PC-9 (cell line): ENCODE data around the gene FAM118A. TPM values are rescaled to one million over a fixed set of nuclear protein-coding genes. Genes with fewer than 3 reads are reported as not detected.
"Not testable (repeated sequence)": the region's sequence is repeated elsewhere in the genome, so short reads cannot be mapped to it uniquely, and the experiment has no call there.

Experiments used
- BruUV-seq: library from RNA; stranded (reverse); fragments of 400-500 nt; replicated peaks from 2 replicates; lab custom pipeline; 2021; lab: Mats Ljungman, UMichigan
- CTCF ChIA-PET: fragments of 300-600 bp; sonication (Branson Sonifier 250); formaldehyde crosslinking; loops from one replicate; lab custom pipeline; 2022; ENCODE audit warnings: antibody characterized with exemption; lab: Charles Lee
- POLR2A ChIA-PET: fragments of 300-600 bp; sonication (Branson Sonifier 250); formaldehyde crosslinking; loops from one replicate; lab custom pipeline; 2022; ENCODE audit warnings: antibody characterized with exemption; ENCODE audit not compliant: unreplicated experiment; lab: Charles Lee
- DNase-seq, 2 experiments: peaks; one replicate each; pipeline versions ENCODE4 v3.0.0 to v3.0.0-alpha.2; 2015 to 2022; ENCODE audit warnings: mixed read lengths in 1 of 2
- H2AFZ ChIP-seq: fragments of 200-600 bp; sonication (generic); 2 replicates; pipeline ENCODE4 v1.8.1; 2017; ENCODE audit warnings: antibody characterized with exemption
- H3F3A ChIP-seq: fragments of 200-600 bp; sonication (generic); 2 replicates; pipeline ENCODE4 v1.8.1; 2017; ENCODE audit warnings: antibody characterized with exemption, mild to moderate bottlenecking, low read depth; ENCODE audit not compliant: insufficient read depth
- H3K27ac ChIP-seq: fragments of 200-600 bp; sonication (generic); 2 replicates; pipeline ENCODE4 v1.6.1; 2016; ENCODE audit warnings: mixed run types
- H3K27me3 ChIP-seq: fragments of 200-600 bp; sonication (generic); 2 replicates; pipeline ENCODE4 v1.6.1; 2016; ENCODE audit warnings: low read depth, mixed run types; ENCODE audit not compliant: insufficient read depth
- H3K36me3 ChIP-seq: fragments of 200-600 bp; sonication (generic); 2 replicates; pipeline ENCODE4 v1.6.1; 2016; ENCODE audit warnings: low read depth, mixed run types
- H3K4me1 ChIP-seq: fragments of 200-600 bp; sonication (generic); replicated peaks from 2 replicates; pipeline ENCODE4 v1.6.1; 2016; ENCODE audit warnings: mixed run types; ENCODE audit not compliant: insufficient read depth
- H3K4me2 ChIP-seq: fragments of 200-600 bp; sonication (generic); 2 replicates; pipeline ENCODE4 v1.6.1; 2017; ENCODE audit warnings: mixed run types
- H3K4me3 ChIP-seq: fragments of 200-600 bp; sonication (generic); 2 replicates; pipeline ENCODE4 v1.6.1; 2016; ENCODE audit warnings: mixed run types
- H3K79me2 ChIP-seq: fragments of 200-600 bp; sonication (generic); 2 replicates; pipeline ENCODE4 v1.6.1; 2017; ENCODE audit warnings: low read depth, mixed run types
- H3K9me2 ChIP-seq: fragments of 200-600 bp; sonication (generic); 2 replicates; pipeline ENCODE4 v1.8.1; 2017; ENCODE audit warnings: mild to moderate bottlenecking; ENCODE audit not compliant: insufficient read depth
- H3K9me3 ChIP-seq: fragments of 200-600 bp; sonication (generic); 2 replicates; pipeline ENCODE4 v1.8.1; 2016; ENCODE audit warnings: low read depth; ENCODE audit not compliant: insufficient read depth
- H4K20me1 ChIP-seq: fragments of 200-600 bp; sonication (generic); 2 replicates; pipeline ENCODE4 v1.8.1; 2017; ENCODE audit not compliant: insufficient read depth
- EZH2 ChIP-seq: fragments of 200-600 bp; sonication (generic); IDR thresholded peaks from 2 replicates; pipeline ENCODE4 v1.8.0; 2017; ENCODE audit warnings: antibody characterized with exemption, low read depth
- intact Hi-C: fragments of 100-400 bp; cut with micrococcal nuclease; formaldehyde crosslinking; loops from one replicate; pipeline ENCODE4 v1.10.0; 2022; ENCODE audit not compliant: unreplicated experiment
- total RNA-seq: library from RNA; stranded (reverse); gene quantifications from 2 replicates; pipeline ENCODE4 v1.2.3, GENCODE V29; 2021
- TF ChIP-seq, protein P1 (sequence below): fragments of 200-600 bp; sonication (generic); conservative IDR thresholded peaks from 2 replicates; pipeline ENCODE4 v1.6.1; 2017; ENCODE audit warnings: mixed run types, antibody characterized with exemption, mild to moderate bottlenecking, moderate library complexity

The FAM118A gene
- total RNA-seq, 1 experiment from 2014 or later, result 24.4 TPM

- ChIA-PET POLR2A (interaction anchor here (0.7 kb wide), 1 partner anchor 1349 kb away, joined by 8 read pairs; no protein-coding TSS in a partner anchor), CTCF (no interaction called here)
- intact Hi-C loops, result no loop called here
- Histone ChIP-seq H3K27ac (no peak overlapping the region), H3K9me2 (no peaks in the 10 kb centered on the region), H3F3A (no peaks in the 10 kb centered on the region; the same call in 1 of the 2 replicates), H3K36me3 (no peaks in the 10 kb centered on the region), H3K4me1 (peaks cover 8% of the 10 kb centered on the region; the same call in 1 of the 2 replicates), H3K4me3 (no peak overlapping the region), H2AFZ (no peak overlapping the region), H3K9me3 (no peaks in the 10 kb centered on the region), H3K79me2 (no peaks in the 10 kb centered on the region), H3K27me3 (no peaks in the 10 kb centered on the region), H3K4me2 (no peak overlapping the region), H4K20me1 (no peaks in the 10 kb centered on the region)
- TF ChIP-seq, protein P1, sequence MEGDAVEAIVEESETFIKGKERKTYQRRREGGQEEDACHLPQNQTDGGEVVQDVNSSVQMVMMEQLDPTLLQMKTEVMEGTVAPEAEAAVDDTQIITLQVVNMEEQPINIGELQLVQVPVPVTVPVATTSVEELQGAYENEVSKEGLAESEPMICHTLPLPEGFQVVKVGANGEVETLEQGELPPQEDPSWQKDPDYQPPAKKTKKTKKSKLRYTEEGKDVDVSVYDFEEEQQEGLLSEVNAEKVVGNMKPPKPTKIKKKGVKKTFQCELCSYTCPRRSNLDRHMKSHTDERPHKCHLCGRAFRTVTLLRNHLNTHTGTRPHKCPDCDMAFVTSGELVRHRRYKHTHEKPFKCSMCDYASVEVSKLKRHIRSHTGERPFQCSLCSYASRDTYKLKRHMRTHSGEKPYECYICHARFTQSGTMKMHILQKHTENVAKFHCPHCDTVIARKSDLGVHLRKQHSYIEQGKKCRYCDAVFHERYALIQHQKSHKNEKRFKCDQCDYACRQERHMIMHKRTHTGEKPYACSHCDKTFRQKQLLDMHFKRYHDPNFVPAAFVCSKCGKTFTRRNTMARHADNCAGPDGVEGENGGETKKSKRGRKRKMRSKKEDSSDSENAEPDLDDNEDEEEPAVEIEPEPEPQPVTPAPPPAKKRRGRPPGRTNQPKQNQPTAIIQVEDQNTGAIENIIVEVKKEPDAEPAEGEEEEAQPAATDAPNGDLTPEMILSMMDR, result no peak
- no peak for TF ChIP-seq EZH2
- BruUV-seq, result no TSS peak
- DNase-seq, result no peak
Observed at GRCh38 chr22:45273452-45274075, 36.2 kb upstream of the FAM118A start.

GRCh38 chr22:45276507-45277105 is 33.1 kb upstream of the FAM118A start:
- H3K4me1 ChIP-seq, result peaks cover 28% of the 10 kb centered on the region
- no peak overlapping the region for H3K4me3 ChIP-seq
- H3K27me3 ChIP-seq, result no peaks in the 10 kb centered on the region
- no TSS peak for BruUV-seq
- ChIA-PET CTCF (no interaction called here), POLR2A (no interaction called here)
- TF ChIP-seq, protein P1, result no peak
- TF ChIP-seq EZH2, result no peak
- H3K4me2 ChIP-seq, result no peak overlapping the region
- no peaks in the 10 kb centered on the region for H3K9me2 ChIP-seq
- H4K20me1 ChIP-seq, result no peaks in the 10 kb centered on the region
- no peaks in the 10 kb centered on the region for H3K79me2 ChIP-seq
- H3K9me3 ChIP-seq, result no peaks in the 10 kb centered on the region
- DNase-seq, result no peak
- no peaks in the 10 kb centered on the region for H3K36me3 ChIP-seq
- no peak overlapping the region for H2AFZ ChIP-seq
- H3K27ac ChIP-seq, result no peak overlapping the region
- intact Hi-C loops, result no loop called here
- peaks cover 22% of the 10 kb centered on the region for H3F3A ChIP-seq

GRCh38 chr22:45277720-45278119 is 32.0 kb upstream of the FAM118A start:
- H4K20me1 ChIP-seq, H3K27me3 ChIP-seq, H3K4me2 ChIP-seq, H3K79me2 ChIP-seq, H3K4me3 ChIP-seq, H3K36me3 ChIP-seq, BruUV-seq, H3K9me2 ChIP-seq, H3K9me3 ChIP-seq, DNase-seq, intact Hi-C loops, H2AFZ ChIP-seq, H3K27ac ChIP-seq, POLR2A ChIA-PET: not testable (repeated sequence)
- Histone ChIP-seq H3F3A (peaks cover 22% of the 10 kb centered on the region), H3K4me1 (peaks cover 28% of the 10 kb centered on the region)
- CTCF ChIA-PET, result interaction anchor here (0.6 kb wide), 1 partner anchor 445 kb away, joined by 4 read pairs; no protein-coding TSS in a partner anchor
